Subcutaneous abdominal adipose tissue (tissue), 5 donors: Measurements from ENCODE around the gene REG1B.
"Not testable (repeated sequence)": the region's sequence is repeated elsewhere in the genome, so short reads cannot be mapped to it uniquely, and the experiment has no call there.

ENCODE experiments used
- H3K27ac ChIP-seq: one replicate; pipeline ENCODE4 v1.7.0; 2013; ENCODE audit warnings: low read depth, mild to moderate bottlenecking, inconsistent platforms, low read length, moderate library complexity
- H3K27me3 ChIP-seq, 5 donors: one replicate each; pipeline ENCODE4 v1.7.0; 2013; ENCODE audit warnings: low read length in 5 of 5, inconsistent platforms in 1 of 5; ENCODE audit not compliant: control insufficient read depth in 5 of 5, insufficient read depth in 4 of 5
- H3K36me3 ChIP-seq, 5 donors: one replicate each; pipeline ENCODE4 v1.7.0; 2013; ENCODE audit warnings: low read length in 5 of 5; ENCODE audit not compliant: control insufficient read depth in 5 of 5, insufficient read depth in 5 of 5
- H3K4me1 ChIP-seq, 5 donors: one replicate each; pipeline ENCODE4 v1.7.0; 2013; ENCODE audit warnings: low read length in 5 of 5, mild to moderate bottlenecking in 3 of 5, moderate library complexity in 1 of 5; ENCODE audit not compliant: control insufficient read depth in 5 of 5, insufficient read depth in 5 of 5
- H3K4me3 ChIP-seq, 5 donors: one replicate each; pipeline ENCODE4 v1.7.0; 2013; ENCODE audit warnings: low read length in 5 of 5, low read depth in 1 of 5
- H3K9ac ChIP-seq, 5 donors: one replicate each; pipeline ENCODE4 v1.7.0; 2013; ENCODE audit warnings: low read length in 5 of 5, mild to moderate bottlenecking in 4 of 5, moderate library complexity in 3 of 5
- H3K9me3 ChIP-seq, 5 donors: one replicate each; pipeline ENCODE4 v1.7.0; 2013; ENCODE audit warnings: low read length in 5 of 5; ENCODE audit not compliant: control insufficient read depth in 5 of 5
- donor health status: healthy.
- donor health status: healthy.
- donor health status: healthy.
- donor health status: healthy.
- donor health status: healthy.

REG1B gene

GRCh38 chr2:79086255-79086654 is 1.5 kb downstream of the REG1B start:
- Histone ChIP-seq H3K4me3 (no peak overlapping the region), H3K36me3 (no peaks in the 10 kb centered on the region), H3K27ac (no peak overlapping the region), H3K9ac (no peak overlapping the region), H3K9me3 (no peaks in the 10 kb centered on the region), H3K4me1 (no peaks in the 10 kb centered on the region), H3K27me3 (no peaks in the 10 kb centered on the region)

GRCh38 chr2:79085382-79085781 is 2.4 kb downstream of the REG1B start:
- H3K4me1 ChIP-seq, result no peaks in the 10 kb centered on the region
- no peak overlapping the region for H3K4me3 ChIP-seq
- H3K27ac ChIP-seq, result no peak overlapping the region
- no peaks in the 10 kb centered on the region for H3K9me3 ChIP-seq
- no peak overlapping the region for H3K9ac ChIP-seq
- no peaks in the 10 kb centered on the region for H3K27me3 ChIP-seq
- H3K36me3 ChIP-seq, result no peaks in the 10 kb centered on the region

- no peak overlapping the region for H3K9ac ChIP-seq
- H3K4me1 ChIP-seq, result no peaks in the 10 kb centered on the region
- H3K27ac ChIP-seq, result no peak overlapping the region
- H3K27me3 ChIP-seq, result no peaks in the 10 kb centered on the region
- no peaks in the 10 kb centered on the region for H3K9me3 ChIP-seq
- no peak overlapping the region for H3K4me3 ChIP-seq
- no peaks in the 10 kb centered on the region for H3K36me3 ChIP-seq
Observed at GRCh38 chr2:79084495-79085135, 3.2 kb downstream of the REG1B start.

- Histone ChIP-seq H3K9ac (no peak overlapping the region), H3K36me3 (no peaks in the 10 kb centered on the region), H3K27me3 (no peaks in the 10 kb centered on the region), H3K27ac (no peak overlapping the region), H3K4me3 (no peak overlapping the region), H3K9me3 (no peaks in the 10 kb centered on the region), H3K4me1 (no peaks in the 10 kb centered on the region)
Observed at GRCh38 chr2:79083597-79084251, 4.1 kb downstream of the REG1B start.

- Histone ChIP-seq H3K9me3 (no peaks in the 10 kb centered on the region), H3K4me1 (no peaks in the 10 kb centered on the region), H3K36me3 (no peaks in the 10 kb centered on the region), H3K27ac (no peak overlapping the region), H3K9ac (no peak overlapping the region), H3K4me3 (no peak overlapping the region), H3K27me3 (no peaks in the 10 kb centered on the region)
Observed at GRCh38 chr2:79082987-79083386, 4.8 kb downstream of the REG1B start.

- Histone ChIP-seq H3K27ac (no peak overlapping the region), H3K4me1 (no peaks in the 10 kb centered on the region), H3K9ac (no peak overlapping the region), H3K27me3 (no peaks in the 10 kb centered on the region), H3K9me3 (no peaks in the 10 kb centered on the region), H3K36me3 (no peaks in the 10 kb centered on the region), H3K4me3 (no peak overlapping the region)
Observed at GRCh38 chr2:79071078-79071477, 16.7 kb downstream of the REG1B start.

GRCh38 chr2:79065201-79065600 is 22.6 kb downstream of the REG1B start:
- no peak overlapping the region for H3K4me3 ChIP-seq
- H3K4me1 ChIP-seq, result no peaks in the 10 kb centered on the region

GRCh38 chr2:79054769-79055168 is 33.0 kb downstream of the REG1B start:
- H3K27ac ChIP-seq, H3K4me3 ChIP-seq, H3K27me3 ChIP-seq, H3K4me1 ChIP-seq, H3K36me3 ChIP-seq, H3K9me3 ChIP-seq, H3K9ac ChIP-seq: not testable (repeated sequence)

More at GRCh38 chr2:79065201-79065600, 22.6 kb downstream of the REG1B start:
- Histone ChIP-seq H3K36me3 (no peaks in the 10 kb centered on the region), H3K27ac (no peak overlapping the region), H3K27me3 (no peaks in the 10 kb centered on the region), H3K9me3 (no peaks in the 10 kb centered on the region), H3K9ac (no peak overlapping the region)

GRCh38 chr2:79053486-79053885 is 34.3 kb downstream of the REG1B start:
- not testable (repeated sequence) for H3K27me3 ChIP-seq, H3K4me3 ChIP-seq, H3K9me3 ChIP-seq, H3K9ac ChIP-seq, H3K4me1 ChIP-seq, H3K36me3 ChIP-seq, H3K27ac ChIP-seq

- H3K27me3 ChIP-seq, result peaks cover 0 to 3% (median 0%) of the 10 kb centered on the region in 5 donors
Observed at GRCh38 chr2:79041032-79041448, 46.8 kb downstream of the REG1B start.

More at GRCh38 chr2:79041032-79041448, 46.8 kb downstream of the REG1B start:
- no peaks in the 10 kb centered on the region for H3K36me3 ChIP-seq
- no peak overlapping the region for H3K9ac ChIP-seq
- H3K4me1 ChIP-seq, result no peaks in the 10 kb centered on the region
- no peaks in the 10 kb centered on the region for H3K9me3 ChIP-seq
- no peak overlapping the region for H3K27ac ChIP-seq
- H3K4me3 ChIP-seq, result no peak overlapping the region
